Right cardiac atrium (tissue), 5 donors: ENCODE data around the gene CFHR2. TPM values are rescaled to one million over a fixed set of nuclear protein-coding genes. Genes with fewer than 3 reads are reported as not detected.
"Not testable (repeated sequence)": the region's sequence is repeated elsewhere in the genome, so short reads cannot be mapped to it uniquely, and the experiment has no call there.

Experiments
- ATAC-seq, 2 donors: fragments of 200-7000 bp; cut with Tn5 transposase; one replicate each; pipeline versions ENCODE4 v1.8.0 to v1.9.1; 2020; ENCODE audit warnings: moderate library complexity in 2 of 2, mild to moderate bottlenecking in 1 of 2
- DNase-seq, 3 donors: peaks; one replicate each; pipeline ENCODE4 v3.0.0-alpha.2; 2020
- H3K27ac ChIP-seq: one replicate; pipeline ENCODE4 v1.5.1; 2013; ENCODE audit warnings: mild to moderate bottlenecking, low read length, control low read depth, moderate library complexity
- H3K27me3 ChIP-seq: one replicate; pipeline ENCODE4 v1.6.1; 2013; ENCODE audit not compliant: control insufficient read depth, insufficient read depth
- H3K4me1 ChIP-seq: one replicate; pipeline ENCODE4 v1.6.1; 2013; ENCODE audit warnings: low read length; ENCODE audit not compliant: control insufficient read depth, insufficient read depth
- H3K4me3 ChIP-seq: one replicate; pipeline ENCODE4 v1.5.1; 2013; ENCODE audit warnings: low read length, control low read depth
- H3K9me3 ChIP-seq: one replicate; pipeline ENCODE4 v1.6.1; 2013; ENCODE audit warnings: low read length; ENCODE audit not compliant: control insufficient read depth
- WGBS: extraction: QIAGEN DNeasy Blood & Tissue Kit; methylation state at CpG from one replicate; pipeline ENCODE4 v1.1.7; 2013; 5-methylcytosine and 5-hydroxymethylcytosine counted together
- intact Hi-C, 4 donors: fragments of 100-400 bp; cut with DNase I; formaldehyde crosslinking; loops; one replicate each; pipeline versions ENCODE4 v1.11.0 to v1.14.0; 2022 to 2023
- long read RNA-seq, 4 donors: library from polyadenylated mRNA; unstranded; transcript quantifications; one replicate each; pipeline ENCODE4 v2.0.0, GENCODE V29; 2020 to 2021
- polyA plus RNA-seq: library from polyadenylated mRNA; stranded (reverse); fragments of 200-250 nt; gene quantifications from one replicate; pipeline ENCODE4 v1.2.3, GENCODE V29; 2013
- total RNA-seq, 4 donors: library from RNA; stranded (reverse); fragmentation: NEBNext Ultra II Directional; extraction: Animal tissue kit (Norgen Biotek cat#: 25700); gene quantifications; one replicate each; pipeline ENCODE4 v1.2.1, GENCODE V29; 2021
- donor health status: healthy with polysubstance abuse.
- donor health status: DM: no; HTN: yes; CAD: no.
- donor health status: DM: no; HTN: no; CAD: no.
- donor health status: DM: no; HTN: yes; CAD: no; lungs with severe emphysema.
- donor health status: DM: yes; HTN: yes; CAD: no.

CFHR2 gene
- total RNA-seq = not detected
- not detected for polyA plus RNA-seq
- long read RNA-seq, donor 1 = 0 reads
- long read RNA-seq, donor 2 = 0 reads
- long read RNA-seq, donor 3 = 0 reads
- long read RNA-seq, donor 4 = 0 reads

DNA sequence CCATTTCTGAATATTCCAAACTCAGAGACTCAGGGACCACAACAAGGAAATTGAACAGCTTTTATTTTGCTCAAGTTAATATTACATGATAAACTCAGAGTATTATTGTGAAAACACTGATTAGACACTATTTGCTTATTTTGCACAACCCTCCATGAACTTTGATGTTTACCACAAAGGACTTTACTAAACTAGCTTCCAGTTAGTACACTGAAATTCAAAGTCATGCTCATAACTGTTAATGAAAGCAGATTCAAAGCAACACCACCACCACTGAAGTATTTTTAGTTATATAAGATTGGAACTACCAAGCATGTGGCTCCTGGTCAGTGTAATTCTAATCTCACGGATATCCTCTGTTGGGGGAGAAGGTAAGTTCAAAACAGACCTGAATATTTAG is at the start of gene CFHR2:
TSS of gene CFHR2 (plus strand) at position 171 of the 400 bp plus-strand sequence. CDS start at position 314, 143 bp downstream.
- H3K4me1 ChIP-seq, ATAC-seq, H3K27me3 ChIP-seq, H3K4me3 ChIP-seq, H3K9me3 ChIP-seq, intact Hi-C loops, H3K27ac ChIP-seq, DNase-seq: not testable (repeated sequence)
- WGBS = no CpG with 5 or more reads among the region's 1 CpG

- H3K4me3 ChIP-seq = no peak overlapping the region
- DNase-seq (no peak), ATAC-seq (no peak)
- no peaks in the 10 kb centered on the region for H3K27me3 ChIP-seq
- H3K4me1 ChIP-seq = no peaks in the 10 kb centered on the region
- no peaks in the 10 kb centered on the region for H3K9me3 ChIP-seq
- 72% methylated on average over 8 of the region's 8 CpGs for WGBS
- no peak overlapping the region for H3K27ac ChIP-seq
- intact Hi-C loops = no loop called here
Observed at GRCh38 chr1:196896355-196896754, 47.2 kb upstream of the CFHR2 start.

DNA sequence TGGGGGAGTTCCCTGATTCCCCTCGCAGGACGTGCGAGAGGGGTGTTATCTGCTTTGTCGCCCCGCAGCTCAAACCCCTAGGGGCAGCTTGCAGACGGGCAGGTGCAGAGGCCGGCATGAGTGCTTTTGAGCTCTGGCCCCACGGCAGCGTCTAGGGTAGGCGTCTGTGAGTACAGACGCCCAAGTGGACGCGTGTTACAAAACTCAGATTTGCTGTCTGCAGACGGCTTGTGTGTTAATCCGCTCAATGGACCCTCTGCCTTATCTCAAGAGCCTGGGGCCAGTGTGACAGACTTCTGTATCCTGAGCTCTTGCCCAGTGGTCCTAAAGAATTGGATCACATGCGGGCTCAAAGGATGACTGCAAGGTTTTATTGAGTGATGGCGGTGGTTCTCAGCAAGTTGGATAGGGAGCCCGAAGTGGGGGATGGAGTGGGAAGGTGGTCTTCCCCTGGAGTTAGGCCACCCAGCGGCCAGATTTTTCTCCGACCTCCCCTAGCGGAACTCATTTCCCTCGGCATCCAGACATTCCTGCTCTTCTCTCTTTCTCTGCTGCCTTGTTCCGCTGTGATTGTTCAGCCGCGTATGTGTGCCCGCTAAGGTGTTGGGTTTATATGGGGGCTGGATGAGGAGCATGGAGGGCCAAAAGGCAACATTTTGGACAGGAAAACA is 46.2 kb upstream of the CFHR2 start:
- no peaks in the 10 kb centered on the region for H3K4me1 ChIP-seq
- no peak overlapping the region for H3K27ac ChIP-seq
- intact Hi-C loops = no loop called here
- H3K4me3 ChIP-seq = no peak overlapping the region
- ATAC-seq (no peak), DNase-seq (peak in 2 of 3 donors; percentile 2 to 16)
- H3K27me3 ChIP-seq = no peaks in the 10 kb centered on the region
- no peaks in the 10 kb centered on the region for H3K9me3 ChIP-seq
- WGBS = 12% methylated on average over 26 of the region's 26 CpGs

GRCh38 chr1:196902344-196902743 is 41.2 kb upstream of the CFHR2 start:
- no peaks in the 10 kb centered on the region for H3K9me3 ChIP-seq
- H3K27me3 ChIP-seq = no peaks in the 10 kb centered on the region
- 86% methylated on average over 2 of the region's 2 CpGs for WGBS
- H3K4me3 ChIP-seq = no peak overlapping the region
- no peaks in the 10 kb centered on the region for H3K4me1 ChIP-seq
- H3K27ac ChIP-seq = no peak overlapping the region
- no peak for ATAC-seq
- no peak for DNase-seq
- intact Hi-C loops = no loop called here

GRCh38 chr1:196910215-196910614 is 33.3 kb upstream of the CFHR2 start:
- 94% methylated on average over 2 of the region's 2 CpGs for WGBS
- DNase-seq = no peak
- Histone ChIP-seq H3K27me3 (no peaks in the 10 kb centered on the region), H3K9me3 (no peaks in the 10 kb centered on the region), H3K27ac (no peak overlapping the region), H3K4me3 (no peak overlapping the region), H3K4me1 (no peaks in the 10 kb centered on the region)
- intact Hi-C loops = no loop called here
- ATAC-seq = no peak

- ATAC-seq, intact Hi-C loops, H3K27ac ChIP-seq, DNase-seq, H3K4me1 ChIP-seq, H3K4me3 ChIP-seq, H3K9me3 ChIP-seq, H3K27me3 ChIP-seq: not testable (repeated sequence)
- WGBS = 58% methylated on average over 5 of the region's 5 CpGs
Observed at GRCh38 chr1:196912283-196912682, 31.3 kb upstream of the CFHR2 start.

DNA sequence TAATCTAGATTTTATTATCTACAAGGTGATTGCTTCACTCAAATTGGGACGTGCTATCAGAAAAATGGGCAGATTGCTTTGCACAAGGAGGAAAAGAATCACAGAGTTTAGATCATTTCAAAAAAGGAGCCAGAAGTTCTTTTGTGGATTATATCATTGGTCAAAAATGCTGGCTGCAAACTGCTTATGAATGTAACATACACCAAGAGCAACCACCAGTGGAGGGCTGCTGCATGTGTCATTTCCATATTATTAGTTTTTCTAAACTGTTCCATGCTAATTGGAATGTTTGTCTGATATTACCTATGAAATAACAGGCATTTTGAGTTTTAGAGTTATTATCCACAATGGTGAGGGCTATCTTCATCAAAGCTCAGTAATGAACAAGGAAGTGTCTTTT is 16.7 kb upstream of the CFHR2 start:
- intact Hi-C loops, H3K4me1 ChIP-seq, H3K27ac ChIP-seq, H3K27me3 ChIP-seq, DNase-seq, H3K4me3 ChIP-seq, H3K9me3 ChIP-seq, ATAC-seq: not testable (repeated sequence)
- WGBS = 59% methylated on average over 1 of the region's 1 CpG

GRCh38 chr1:196932853-196933252 is 10.7 kb upstream of the CFHR2 start:
- H3K4me1 ChIP-seq, H3K27ac ChIP-seq, H3K9me3 ChIP-seq, intact Hi-C loops, H3K4me3 ChIP-seq, ATAC-seq, H3K27me3 ChIP-seq, DNase-seq: not testable (repeated sequence)
- WGBS = 74% methylated on average over 2 of the region's 2 CpGs

DNA sequence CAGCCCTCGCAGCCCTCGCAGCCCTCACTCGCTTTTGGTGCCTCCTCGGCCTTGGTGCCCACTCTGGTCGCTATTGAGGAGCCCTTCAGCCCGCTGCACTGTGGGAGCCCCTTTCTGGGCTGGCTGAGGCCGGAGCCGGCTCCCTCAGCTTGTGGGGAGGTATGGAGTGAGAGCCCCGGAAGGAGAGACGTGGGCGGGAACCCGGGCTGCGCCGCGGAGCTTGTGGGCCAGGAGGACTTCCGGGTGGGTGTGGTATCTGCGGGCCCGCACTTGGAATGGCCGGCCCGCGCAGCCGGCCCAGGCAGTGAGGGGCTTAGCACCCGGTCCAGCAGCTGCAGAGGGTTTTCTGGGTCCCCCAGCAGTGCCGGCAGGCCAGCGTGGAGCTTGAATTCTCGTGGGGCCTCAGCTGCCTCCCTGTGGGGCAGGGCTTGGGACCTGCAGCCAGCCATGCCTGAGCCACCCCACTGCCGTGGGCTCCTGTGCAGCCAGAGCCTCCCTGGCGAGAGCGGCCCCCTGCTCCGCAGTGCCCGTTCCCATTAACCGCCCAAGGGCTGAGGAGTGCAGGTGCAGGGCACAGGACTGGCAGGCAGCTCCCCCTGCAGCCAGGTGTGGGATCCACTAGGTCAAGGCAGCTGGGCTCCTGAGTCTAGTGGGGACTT is 9.9 kb upstream of the CFHR2 start:
- peak in 2 of 3 donors; percentile 20 to 41 for DNase-seq
- Histone ChIP-seq H3K27ac (no peak overlapping the region), H3K27me3 (no peaks in the 10 kb centered on the region), H3K4me1 (no peaks in the 10 kb centered on the region), H3K9me3 (no peaks in the 10 kb centered on the region), H3K4me3 (no peak overlapping the region)
- no peak for ATAC-seq
- WGBS = 94% methylated on average over 32 of the region's 32 CpGs
- intact Hi-C loops = no loop called here

- H3K27me3 ChIP-seq, H3K4me3 ChIP-seq, H3K9me3 ChIP-seq, intact Hi-C loops, H3K4me1 ChIP-seq, ATAC-seq, H3K27ac ChIP-seq: not testable (repeated sequence)
- DNase-seq = peak in 1 of 3 donors; percentile 25
- 78% methylated on average over 6 of the region's 6 CpGs for WGBS
Observed at GRCh38 chr1:196941474-196941873, 2.1 kb upstream of the CFHR2 start.

DNA sequence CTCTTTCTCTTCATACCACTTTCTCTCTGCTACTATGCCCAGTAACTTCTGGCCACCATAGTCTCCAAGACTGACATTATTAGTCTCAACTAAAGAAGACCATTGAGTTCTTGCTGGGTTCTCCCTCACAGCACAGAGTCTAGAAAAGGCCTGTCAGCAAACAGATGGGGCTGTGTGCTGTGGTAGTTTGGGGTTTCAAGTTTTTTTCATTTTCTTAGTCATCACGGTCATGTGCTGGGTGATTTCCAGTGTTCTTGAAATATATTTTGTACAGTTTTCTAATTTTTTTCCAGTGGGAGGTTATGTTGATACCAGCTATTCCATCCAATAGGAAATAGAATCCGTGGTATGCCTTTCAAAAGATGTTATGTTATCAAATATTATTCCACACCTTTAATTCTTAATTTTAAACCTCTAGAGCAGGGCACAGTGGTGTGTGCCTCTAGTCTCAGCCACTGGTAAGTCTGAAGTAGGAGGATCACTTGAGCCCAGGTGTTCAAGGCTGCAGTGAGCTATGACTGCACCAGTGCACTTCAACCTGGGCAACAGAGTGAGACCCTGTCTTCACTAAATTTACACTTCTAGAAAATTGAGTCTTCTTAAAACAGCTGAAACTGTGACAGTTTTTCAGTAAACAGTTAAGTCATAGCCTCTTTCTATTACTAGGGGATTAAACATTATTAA is 8.3 kb downstream of the CFHR2 start:
- Histone ChIP-seq H3K27ac (no peak overlapping the region), H3K4me1 (no peaks in the 10 kb centered on the region)
- 61% methylated on average over 2 of the region's 2 CpGs for WGBS

More for the DNA sequence above, 8.3 kb downstream of the CFHR2 start:
- Histone ChIP-seq H3K27me3 (no peaks in the 10 kb centered on the region), H3K4me3 (no peak overlapping the region), H3K9me3 (no peaks in the 10 kb centered on the region)
- DNase-seq = no peak
- intact Hi-C loops = no loop called here
- no peak for ATAC-seq
